Measurements from ENCODE around the gene PSORS1C1.
"Not testable (repeated sequence)": the region's sequence is repeated elsewhere in the genome, so short reads cannot be mapped to it uniquely, and the experiment has no call there.

PSORS1C1 gene

GRCh38 chr6:31158863-31159855 is 44.6 kb downstream of the PSORS1C1 start:
- no peak for DNase-seq (ENCODE audit: low read depth)

GRCh38 chr6:31161216-31162126 is 46.9 kb downstream of the PSORS1C1 start:
- DNase-seq (ENCODE audit: low read depth), result no peak

GRCh38 chr6:31162463-31163165 is 48.0 kb downstream of the PSORS1C1 start:
- no peak for DNase-seq (ENCODE audit: low read depth)

- no peak for DNase-seq (ENCODE audit: low read depth)
Measured at GRCh38 chr6:31163922-31164321, 49.3 kb downstream of the PSORS1C1 start.

- not testable (repeated sequence) for DNase-seq (ENCODE audit: low read depth)
Measured at GRCh38 chr6:31164475-31165063, 50.0 kb downstream of the PSORS1C1 start.

GRCh38 chr6:31165064-31165832 is 50.6 kb downstream of the PSORS1C1 start:
- DNase-seq (ENCODE audit: low read depth), result not testable (repeated sequence)

GRCh38 chr6:31165986-31166385 is 51.4 kb downstream of the PSORS1C1 start:
- DNase-seq (ENCODE audit: low read depth), result no peak

GRCh38 chr6:31168606-31169005 is 54.0 kb downstream of the PSORS1C1 start:
- DNase-seq (ENCODE audit: low read depth), result no peak

GRCh38 chr6:31169123-31169857 is 54.7 kb downstream of the PSORS1C1 start:
- DNase-seq (ENCODE audit: low read depth), result no peak

- DNase-seq (ENCODE audit: low read depth), result not testable (repeated sequence)
Measured at GRCh38 chr6:31169858-31170599, 55.4 kb downstream of the PSORS1C1 start.

GRCh38 chr6:31170600-31170881 is 55.9 kb downstream of the PSORS1C1 start, which contains the start of gene POU5F1:
POU5F1 (minus strand) TSS chr6:31170682; CDS start chr6:31170620, 62 bp downstream.
- no peak for DNase-seq (ENCODE audit: low read depth)

- no peak for DNase-seq (ENCODE audit: low read depth)
Measured at GRCh38 chr6:31170987-31171671, 56.5 kb downstream of the PSORS1C1 start.

- no peak for DNase-seq (ENCODE audit: low read depth)
Measured at GRCh38 chr6:31171931-31172905, 57.6 kb downstream of the PSORS1C1 start.

- no peak for DNase-seq (ENCODE audit: low read depth)
Measured at GRCh38 chr6:31172973-31173384, 58.4 kb downstream of the PSORS1C1 start.

GRCh38 chr6:31173406-31173805 is 58.8 kb downstream of the PSORS1C1 start:
- DNase-seq (ENCODE audit: low read depth), result no peak

- DNase-seq (ENCODE audit: low read depth), result no peak
Measured at GRCh38 chr6:31174378-31174777, 59.8 kb downstream of the PSORS1C1 start.

GRCh38 chr6:31175971-31176370 is 61.4 kb downstream of the PSORS1C1 start:
- DNase-seq (ENCODE audit: low read depth), result no peak

All from activated T-helper 9 cell treated with anti-CD3 and anti-CD28 coated beads, Interleukin-2, amount 50 U/mL, for 16 hours (primary cell).